Measurements from ENCODE around the gene UNC93A. TPM values are rescaled to one million over a fixed set of nuclear protein-coding genes. Genes with fewer than 3 reads are reported as not detected.
"Not testable (repeated sequence)": the region's sequence is repeated elsewhere in the genome, so short reads cannot be mapped to it uniquely, and the experiment has no call there.

Gene UNC93A
- total RNA-seq, 4 donors from 2014 or later, result not detected

- TF ChIP-seq CTCF (IDR thresholded peaks at IDR 0.05), result no peak
- no peak for ATAC-seq (ENCODE audit: low FRiP score)
- no peak for DNase-seq (ENCODE audit: low spot score)
These were observed 65.8 kb downstream of the UNC93A start for GRCh38 chr6:167356874-167357273.

GRCh38 chr6:167358394-167358793, 67.3 kb downstream of the UNC93A start:
- ATAC-seq (ENCODE audit: low FRiP score); DNase-seq (ENCODE audit: low spot score): not testable (repeated sequence)

DNA sequence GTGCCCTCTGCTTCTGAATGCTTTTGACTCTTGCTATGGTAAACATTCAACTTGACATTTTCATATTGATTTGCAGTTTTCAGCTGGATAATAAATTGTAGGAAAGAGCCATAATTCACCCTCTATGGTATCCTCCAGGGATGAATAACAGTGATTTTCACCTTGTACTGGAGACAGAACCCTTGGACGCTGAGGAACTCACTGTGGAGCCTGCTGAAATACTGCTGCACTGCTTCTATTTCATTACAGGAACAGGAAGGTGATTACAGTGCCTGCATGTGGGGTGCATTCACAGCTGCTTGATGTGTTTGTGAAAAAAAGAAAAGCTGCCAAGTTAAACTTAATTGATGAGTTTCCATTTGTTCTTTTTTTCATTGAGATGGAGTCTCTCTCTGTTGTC, 70.1 kb downstream of the UNC93A start:
- DNase-seq (ENCODE audit: low spot score), result not testable (repeated sequence)

More for the DNA sequence above, 70.1 kb downstream of the UNC93A start:
- ATAC-seq (ENCODE audit: low FRiP score), result not testable (repeated sequence)

Other genes with a start within 250 kb of the UNC93A start
- 1 to 10 TPM in 2 of 4 donors, under 1 TPM in 1, not detected in 1; 0.36 to 1.1 (median 1.1) TPM for gene CCR6, start 168.2 kb upstream of the UNC93A start, total RNA-seq
- gene GPR31, start 133.3 kb upstream of the UNC93A start, total RNA-seq, result not detected
- not detected for gene TTLL2, start 33.8 kb downstream of the UNC93A start, total RNA-seq

Measured in omental fat pad (tissue), 4 donors.